Pancreas (tissue), 10 donors: ENCODE measurements around the gene KIAA0319L. TPM values are rescaled to one million over a fixed set of nuclear protein-coding genes. Genes with fewer than 3 reads are reported as not detected.

Source experiments
- ATAC-seq, 4 donors: fragments of 200-7000 bp; cut with Tn5 transposase; one replicate each; pipeline versions ENCODE4 v1.8.0 to v1.9.1; 2020; ENCODE audit warnings: mild to moderate bottlenecking in 4 of 4, moderate library complexity in 4 of 4
- DNase-seq, 6 donors: peaks; one replicate each; pipeline ENCODE4 v3.0.0-alpha.2; 2020
- FAIRE-seq: peaks from 2 replicates; lab custom pipeline; 2012; peaks lifted over from hg19 to GRCh38; lab: Jason Lieb, UNC
- H3K27ac ChIP-seq, 4 donors: fragments of 200-600 bp; sonication (generic); 1 replicate in 3 of 4; 2 replicates in 1 of 4; pipeline versions ENCODE4 v1.5.0 to v1.8.0; 2020
- H3K27me3 ChIP-seq, 4 donors: fragments of 200-600 bp; one replicate each; pipeline ENCODE4 v1.8.0; 2021
- H3K36me3 ChIP-seq, 3 donors: fragments of 200-600 bp; sonication (generic) in 1 of 3; one replicate each; pipeline versions ENCODE4 v1.5.0 to v1.8.0; 2020 to 2021
- H3K4me1 ChIP-seq, 3 donors: fragments of 200-600 bp; one replicate each; pipeline ENCODE4 v1.8.0; 2021
- H3K4me3 ChIP-seq, 4 donors: fragments of 200-600 bp; sonication (generic) in 2 of 4; one replicate each; pipeline versions ENCODE4 v1.5.0 to v1.8.0; 2020 to 2021
- H3K9me3 ChIP-seq, 4 donors: fragments of 200-600 bp; one replicate each; pipeline ENCODE4 v1.8.0; 2021
- WGBS, 2 donors: extraction: QIAGEN DNeasy Blood & Tissue Kit; methylation state at CpG; one replicate each; pipeline ENCODE4 v1.1.7; 2013; 5-methylcytosine and 5-hydroxymethylcytosine counted together
- intact Hi-C, 3 donors: fragments of 100-400 bp; cut with DNase I; formaldehyde crosslinking; loops; one replicate each; pipeline versions ENCODE4 v1.11.1 to v1.14.2; 2022
- polyA plus RNA-seq, 2 donors: library from polyadenylated mRNA; stranded (reverse); fragments of 200-250 nt; gene quantifications; one replicate each; pipeline ENCODE4 v1.2.3, GENCODE V29; 2013
- total RNA-seq, 6 donors: library from RNA; stranded (reverse); fragmentation: NEBNext Ultra II Directional in 4 of 6; extraction: Animal tissue kit (Norgen Biotek cat#: 25700) in 4 of 6; gene quantifications; one replicate each; pipeline versions ENCODE4 v1.2.1 to v1.2.4, GENCODE V29; 2021 to 2023
- TF ChIP-seq, protein P1 (sequence below), 4 donors: fragments of 200-600 bp; sonication (generic) in 3 of 4; IDR thresholded peaks; one replicate each; pipeline versions ENCODE4 v1.5.0 to v1.8.0; 2021; ENCODE audit warnings: antibody characterized with exemption in 4 of 4
- donor health status: healthy with polysubstance abuse.
- donor health status: DM: no; HTN: no; CAD: no; lungs with moderate emphysema.
- donor health status: DM: no; HTN: no; CAD: no.
- donor health status: control.
- donor health status: control.
- donor health status: Bipolar disorder and iron deficiency.
- donor health status: DM: yes; HTN: yes; CAD: no.
- donor health status: DM: no; HTN: no; CAD: no.
- donor health status: DM: no; HTN: no; CAD: no.
- donor health status: DM: yes; HTN: yes; CAD: no.

KIAA0319L gene
- total and polyA plus RNA-seq, 8 donors, result 22.9 to 50.8 (median 44.1) TPM

DNA sequence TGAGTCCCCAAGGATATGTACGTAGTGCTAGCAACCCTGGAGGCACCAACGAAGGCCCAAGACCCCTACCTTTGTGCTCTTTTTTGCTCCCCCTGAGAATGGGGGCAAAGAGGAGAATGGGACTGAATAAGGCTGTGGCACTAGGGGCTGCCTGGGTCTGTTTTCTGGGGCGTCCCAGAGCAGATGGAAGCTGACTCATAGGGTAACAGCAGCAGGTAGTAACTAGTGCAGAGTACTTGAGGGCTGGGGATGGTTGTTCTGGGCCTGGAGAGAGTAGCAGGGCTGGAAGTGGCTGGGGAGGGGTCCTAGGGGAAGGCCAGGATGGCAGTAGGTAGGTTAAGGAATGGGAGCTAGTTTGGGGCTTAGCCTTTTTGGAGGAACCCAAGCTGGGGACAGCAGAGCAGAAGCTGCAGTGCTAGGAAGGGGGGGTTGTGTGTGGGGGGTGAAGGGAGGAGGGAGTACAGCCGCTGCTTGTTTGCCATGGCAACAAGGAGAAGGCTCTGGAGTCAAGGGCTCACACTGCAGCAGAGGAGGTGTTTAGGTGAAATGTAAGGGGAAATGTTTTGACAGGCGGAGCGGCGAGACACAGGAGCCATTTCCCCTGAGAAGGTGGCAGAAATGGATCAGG is 2.2 kb upstream of the KIAA0319L start:
- H3K4me3 ChIP-seq, result no peak overlapping the region
- H3K36me3 ChIP-seq, result no peaks in the 10 kb centered on the region
- WGBS, 2 donors, result 81 to 84% methylated on average over 7 of the region's 7 CpGs
- H3K27me3 ChIP-seq, result no peaks in the 10 kb centered on the region
- H3K4me1 ChIP-seq, result peaks cover 12 to 23% (median 19%) of the 10 kb centered on the region in 3 donors
- ATAC-seq, result no peak
- H3K9me3 ChIP-seq, result no peaks in the 10 kb centered on the region
- DNase-seq, result no peak
- FAIRE-seq, result no peak
- intact Hi-C loops, result no loop called here
- no peak overlapping the region for H3K27ac ChIP-seq
- TF ChIP-seq, protein P1, sequence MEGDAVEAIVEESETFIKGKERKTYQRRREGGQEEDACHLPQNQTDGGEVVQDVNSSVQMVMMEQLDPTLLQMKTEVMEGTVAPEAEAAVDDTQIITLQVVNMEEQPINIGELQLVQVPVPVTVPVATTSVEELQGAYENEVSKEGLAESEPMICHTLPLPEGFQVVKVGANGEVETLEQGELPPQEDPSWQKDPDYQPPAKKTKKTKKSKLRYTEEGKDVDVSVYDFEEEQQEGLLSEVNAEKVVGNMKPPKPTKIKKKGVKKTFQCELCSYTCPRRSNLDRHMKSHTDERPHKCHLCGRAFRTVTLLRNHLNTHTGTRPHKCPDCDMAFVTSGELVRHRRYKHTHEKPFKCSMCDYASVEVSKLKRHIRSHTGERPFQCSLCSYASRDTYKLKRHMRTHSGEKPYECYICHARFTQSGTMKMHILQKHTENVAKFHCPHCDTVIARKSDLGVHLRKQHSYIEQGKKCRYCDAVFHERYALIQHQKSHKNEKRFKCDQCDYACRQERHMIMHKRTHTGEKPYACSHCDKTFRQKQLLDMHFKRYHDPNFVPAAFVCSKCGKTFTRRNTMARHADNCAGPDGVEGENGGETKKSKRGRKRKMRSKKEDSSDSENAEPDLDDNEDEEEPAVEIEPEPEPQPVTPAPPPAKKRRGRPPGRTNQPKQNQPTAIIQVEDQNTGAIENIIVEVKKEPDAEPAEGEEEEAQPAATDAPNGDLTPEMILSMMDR (IDR thresholded peaks at IDR 0.05), result no peak

DNA sequence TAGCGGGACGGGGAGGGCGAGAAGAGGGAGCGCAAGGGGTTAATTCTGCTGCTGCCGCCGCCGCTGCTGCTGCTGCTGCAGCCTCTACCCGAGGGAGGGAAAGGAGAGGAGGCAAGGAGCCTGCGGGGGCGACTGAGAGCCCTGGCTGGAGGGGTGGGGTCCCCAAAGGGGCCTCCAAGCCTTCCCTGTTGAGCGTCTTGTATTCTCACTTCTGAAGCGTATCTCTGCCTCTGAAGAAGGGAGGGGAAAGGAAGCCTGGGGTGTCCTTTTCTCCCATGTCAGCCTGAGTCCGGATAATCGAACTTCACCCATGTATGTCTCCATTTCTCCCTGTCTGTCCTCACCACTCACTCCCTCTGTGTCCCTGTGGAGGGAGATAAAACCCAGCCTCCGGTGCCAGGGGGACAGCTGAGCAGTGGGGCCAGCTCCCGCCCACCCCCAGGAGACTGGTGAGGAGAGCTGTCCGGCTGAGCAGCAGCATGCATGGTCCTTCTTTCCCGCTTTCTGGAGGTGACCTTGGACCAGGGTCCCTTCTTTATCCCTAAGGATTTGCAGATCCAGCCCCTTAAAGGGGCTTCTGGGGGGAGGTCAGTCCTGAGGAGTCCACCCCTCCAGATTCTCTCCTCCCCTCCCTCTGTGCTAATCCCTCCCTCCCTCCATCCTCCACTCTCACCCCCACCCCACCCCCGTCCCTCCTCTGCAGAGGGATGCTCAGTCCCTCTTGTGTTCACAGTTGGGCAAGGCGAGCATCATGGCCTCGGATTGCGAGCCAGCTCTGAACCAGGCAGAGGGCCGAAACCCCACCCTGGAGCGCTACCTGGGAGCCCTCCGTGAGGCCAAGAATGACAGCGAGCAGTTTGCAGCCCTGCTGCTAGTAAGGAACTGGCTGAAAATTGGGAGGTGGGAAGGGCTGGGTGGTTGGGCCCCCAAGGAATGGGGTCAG is 1.4 kb upstream of the KIAA0319L start:
- no peak overlapping the region for H3K27ac ChIP-seq

DNA sequence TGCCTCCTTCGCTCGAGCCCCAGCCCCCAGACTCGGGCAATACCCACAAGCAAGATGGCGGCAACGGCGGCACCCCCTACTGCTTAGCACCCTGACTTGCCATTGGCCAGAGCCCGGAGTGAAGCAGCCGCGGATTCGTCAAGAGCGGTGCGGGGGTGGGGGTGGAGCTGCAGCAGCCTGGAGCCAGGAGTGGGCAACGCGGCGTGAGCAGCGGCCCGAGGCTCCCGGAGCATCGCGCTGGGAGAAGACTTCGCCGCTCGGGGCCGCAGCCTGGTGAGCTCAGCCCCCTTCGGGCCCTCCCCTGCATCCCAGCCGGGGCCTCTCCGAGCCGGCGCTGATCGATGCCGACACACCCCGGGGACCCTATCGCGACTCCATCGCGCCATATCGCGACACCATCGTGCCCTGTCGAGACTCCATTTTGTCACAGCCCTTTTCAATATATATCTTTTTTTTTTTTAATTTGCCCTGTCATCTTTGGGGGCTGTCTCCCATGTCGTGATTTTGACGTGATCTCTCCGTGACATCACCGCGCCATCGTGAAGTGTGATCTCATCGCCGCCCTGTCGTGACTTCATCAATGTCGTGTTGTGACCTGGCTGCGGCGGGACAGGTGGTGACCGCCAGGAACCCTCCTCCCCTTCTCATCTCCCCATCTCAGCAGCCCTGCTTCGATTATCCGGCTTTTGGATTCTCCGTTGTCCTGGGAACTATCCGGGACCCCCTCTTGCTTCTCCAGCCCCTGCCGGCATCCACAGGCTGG is 589 bp upstream of the KIAA0319L start, which contains the start of gene NCDN:
TSS of gene NCDN (plus strand) at position 189 of the 763 bp plus-strand sequence. CDS start at position 581, 392 bp downstream.
- peak; percentile 93 to 99 (median 96) for DNase-seq
- no peaks in the 10 kb centered on the region for H3K9me3 ChIP-seq
- H3K27ac ChIP-seq, result peak within 1 kb of the TSS; percentile 90 to 99 (median 94)
- WGBS, 2 donors, result 0% methylated on average over 55 to 58 of the region's 58 CpGs
- ATAC-seq, result peak; percentile 85 to 94 (median 86)
- H3K4me3 ChIP-seq, result peak within 1 kb of the TSS; percentile 75 to 95 (median 86)
- H3K36me3 ChIP-seq, result peaks cover 0 to under 1% (median 0%) of the 10 kb centered on the region in 3 donors
- TF ChIP-seq, protein P1 (IDR thresholded peaks at IDR 0.05), result no peak
- no peaks in the 10 kb centered on the region for H3K27me3 ChIP-seq
- no peak for FAIRE-seq
- H3K4me1 ChIP-seq, result peaks cover 25 to 39% (median 34%) of the 10 kb centered on the region in 3 donors
- intact Hi-C loops, result no loop called here

More for the DNA sequence above, 1.4 kb upstream of the KIAA0319L start:
- no peak for ATAC-seq
- FAIRE-seq, result no peak
- Histone ChIP-seq H3K36me3 (no peaks in the 10 kb centered on the region), H3K4me3 (peak overlapping the region; percentile 75 to 95 (median 86)), H3K9me3 (no peaks in the 10 kb centered on the region), H3K27me3 (no peaks in the 10 kb centered on the region), H3K4me1 (peaks cover 17 to 31% (median 26%) of the 10 kb centered on the region in 3 donors)
- 36% methylated on average over 26 of the region's 26 CpGs for WGBS, 2 donors
- peak in 1 of 6 donors; percentile 72 for DNase-seq
- intact Hi-C loops, result no loop called here
- TF ChIP-seq, protein P1 (IDR thresholded peaks at IDR 0.05), result no peak

DNA sequence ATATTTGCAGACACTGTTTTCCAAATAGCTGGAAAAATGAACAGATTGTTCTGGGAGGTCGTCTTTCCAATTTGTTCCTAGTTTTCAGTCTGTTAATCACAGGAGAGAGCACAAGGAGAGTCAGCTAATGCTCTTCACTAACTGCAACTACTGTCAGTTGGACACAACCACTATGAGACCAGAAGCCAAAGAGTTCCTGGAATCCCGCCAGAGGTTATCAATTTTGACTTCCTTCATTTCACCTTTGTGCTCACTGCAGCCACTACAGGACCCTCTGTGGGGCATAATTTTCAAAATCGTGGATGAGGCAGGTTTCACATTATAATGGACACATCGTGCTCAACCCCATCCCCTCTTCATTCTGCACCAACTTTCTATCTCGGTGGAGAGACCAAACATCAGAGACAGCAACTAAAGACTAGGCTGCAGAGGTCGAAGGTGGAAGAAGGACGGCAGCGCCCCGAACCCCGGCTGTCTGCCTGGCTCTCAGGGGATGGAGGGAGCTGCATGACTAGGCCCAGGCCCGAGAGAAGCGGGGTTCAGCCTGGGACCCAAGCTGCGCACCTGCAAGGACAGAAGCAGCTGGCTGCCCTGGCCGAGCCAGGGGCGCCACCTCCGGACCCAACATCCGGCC is 602 bp downstream of the KIAA0319L start:
- 0 to 1% methylated on average over 12 to 17 of the region's 17 CpGs for WGBS, 2 donors
- Histone ChIP-seq H3K27me3 (no peaks in the 10 kb centered on the region), H3K9me3 (no peaks in the 10 kb centered on the region), H3K36me3 (peaks cover 0 to 10% (median 0%) of the 10 kb centered on the region in 3 donors), H3K27ac (peak overlapping the region; percentile 90 to 99 (median 94)), H3K4me3 (peak overlapping the region; percentile 75 to 95 (median 86)), H3K4me1 (peaks cover 25 to 39% (median 35%) of the 10 kb centered on the region in 3 donors)
- FAIRE-seq (no peak), ATAC-seq (no peak), DNase-seq (no peak)
- TF ChIP-seq, protein P1 (IDR thresholded peaks at IDR 0.05), result no peak
- intact Hi-C loops, result no loop called here
